Activated CD8-positive, alpha-beta T cell treated with anti-CD3 and anti-CD28 coated beads, Interleukin-2, amount 10 ng/mL, durations not matched to agents 7 days and 5 days (primary cell): ENCODE results near the gene OTOA. TPM values are rescaled to one million over a fixed set of nuclear protein-coding genes. Genes with fewer than 3 reads are reported as not detected.
"Not testable (repeated sequence)": the region's sequence is repeated elsewhere in the genome, so short reads cannot be mapped to it uniquely, and the experiment has no call there.

ENCODE experiments used
- ATAC-seq: fragments of 150-1000 bp; cut with Tn5 transposase; one replicate; pipeline ENCODE4 v1.10.0; 2021; ENCODE audit warnings: moderate library complexity
- CTCF ChIA-PET: fragments of 350-600 bp; sonication (Branson Sonifier 250); formaldehyde crosslinking; loops from one replicate; lab custom pipeline; 2021; ENCODE audit warnings: antibody characterized with exemption; lab: Charles Lee
- POLR2A ChIA-PET: fragments of 350-600 bp; sonication (Branson Sonifier 250); formaldehyde crosslinking; loops from one replicate; lab custom pipeline; 2021; ENCODE audit warnings: antibody characterized with exemption; lab: Charles Lee
- DNase-seq: peaks from one replicate; pipeline ENCODE4 v3.0.0-alpha.2; 2020
- H3K27ac Mint-ChIP-seq: one replicate; pipeline ENCODE4 v1.8.0; 2021; ENCODE audit warnings: mild to moderate bottlenecking, mixed read lengths
- H3K27me3 Mint-ChIP-seq: one replicate; pipeline ENCODE4 v1.8.0; 2021; ENCODE audit warnings: low read depth, mixed read lengths
- H3K36me3 Mint-ChIP-seq: one replicate; pipeline ENCODE4 v1.8.0; 2021; ENCODE audit warnings: low read depth, mixed read lengths
- H3K4me1 Mint-ChIP-seq: one replicate; pipeline ENCODE4 v1.8.0; 2021; ENCODE audit warnings: low read depth, mixed read lengths
- H3K4me3 Mint-ChIP-seq: one replicate; pipeline ENCODE4 v1.8.0; 2021; ENCODE audit warnings: mild to moderate bottlenecking, mixed read lengths
- H3K9me3 Mint-ChIP-seq: one replicate; pipeline ENCODE4 v1.8.0; 2022; ENCODE audit warnings: mixed read lengths; ENCODE audit not compliant: insufficient read depth
- total RNA-seq, 2 experiments: library from RNA; stranded (reverse); gene quantifications; one replicate each; pipeline ENCODE4 v1.2.3, GENCODE V29; 2021

Gene OTOA
- total RNA-seq, 2 experiments from 2014 or later, result not detected

DNA sequence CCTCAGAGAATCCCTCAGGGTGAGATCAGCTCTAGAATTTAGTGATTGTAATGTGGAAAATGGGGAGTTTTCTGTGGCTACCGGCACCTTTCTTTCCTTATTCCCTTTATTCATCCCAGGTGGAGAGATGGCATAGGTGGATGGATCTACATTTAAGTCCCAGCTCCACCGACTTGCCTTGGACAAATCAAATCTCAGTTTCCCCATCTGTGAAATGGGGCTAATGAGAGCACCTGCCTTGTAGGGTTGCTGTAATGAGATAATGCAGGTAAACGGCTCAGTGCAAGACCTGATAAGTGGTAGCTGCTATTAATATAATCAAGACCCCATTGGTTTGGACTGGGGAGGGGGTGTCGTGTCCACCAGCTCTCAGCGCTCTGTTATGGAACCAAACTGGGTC is 40.5 kb downstream of the OTOA start:
- H3K4me3 Mint-ChIP-seq, result no peak overlapping the region
- no peaks in the 10 kb centered on the region for H3K27me3 Mint-ChIP-seq
- DNase-seq, result no peak
- CTCF ChIA-PET, result interaction anchor here (11.6 kb wide), 1 partner anchor 48 kb away, joined by 105 read pairs; no protein-coding TSS in a partner anchor
- no peak overlapping the region for H3K27ac Mint-ChIP-seq
- ATAC-seq, result no peak
- H3K4me1 Mint-ChIP-seq, result peaks cover 7% of the 10 kb centered on the region
- H3K36me3 Mint-ChIP-seq, result no peaks in the 10 kb centered on the region
- POLR2A ChIA-PET, result no interaction called here
- H3K9me3 Mint-ChIP-seq, result no peaks in the 10 kb centered on the region

DNA sequence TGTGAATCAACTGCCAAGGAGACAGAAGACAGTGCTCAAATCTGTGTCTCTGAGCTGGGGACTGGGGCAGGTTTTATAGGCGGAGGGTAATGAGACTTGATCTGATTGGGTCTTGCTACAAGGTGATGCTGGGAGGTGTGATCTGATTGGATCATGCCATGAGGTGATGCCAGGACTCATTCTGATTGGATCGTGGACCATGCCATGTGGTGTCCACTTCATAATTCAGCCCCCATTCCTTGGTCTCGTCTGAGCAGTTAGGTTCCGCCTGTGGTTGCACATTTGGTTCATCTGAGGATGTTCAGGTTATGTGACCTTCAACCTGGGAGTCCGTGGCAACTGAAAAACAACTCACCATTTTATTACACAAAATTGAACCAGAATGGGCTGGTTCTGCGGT is 41.0 kb downstream of the OTOA start:
- Mint-ChIP-seq H3K4me3 (no peak overlapping the region), H3K27ac (no peak overlapping the region)
- DNase-seq, result no peak

GRCh38 chr16:21708533-21709115 is 44.9 kb downstream of the OTOA start:
- ChIA-PET POLR2A (no interaction called here), CTCF (interaction anchor here (0.6 to 11.6 kb wide), 30 partner anchors 8 to 144 kb away, joined by 3 to 105 read pairs (median 5); partner anchors contain the start of gene IGSF6)
- no peaks in the 10 kb centered on the region for H3K9me3 Mint-ChIP-seq
- no peaks in the 10 kb centered on the region for H3K27me3 Mint-ChIP-seq
- peak; percentile 82 for ATAC-seq
- no peaks in the 10 kb centered on the region for H3K36me3 Mint-ChIP-seq
- H3K4me1 Mint-ChIP-seq, result peaks cover 3% of the 10 kb centered on the region
- peak; percentile 92 for DNase-seq
- no peak overlapping the region for H3K4me3 Mint-ChIP-seq
- no peak overlapping the region for H3K27ac Mint-ChIP-seq

More for the DNA sequence above, 41.0 kb downstream of the OTOA start:
- ATAC-seq, result no peak
- Mint-ChIP-seq H3K9me3 (no peaks in the 10 kb centered on the region), H3K36me3 (no peaks in the 10 kb centered on the region), H3K4me1 (peaks cover 7% of the 10 kb centered on the region), H3K27me3 (no peaks in the 10 kb centered on the region)
- CTCF ChIA-PET, result interaction anchor here (1.6 to 11.6 kb wide), 2 partner anchors 48 to 120 kb away, joined by 4 to 105 read pairs; no protein-coding TSS in a partner anchor
- POLR2A ChIA-PET, result interaction anchor here (0.6 kb wide), 1 partner anchor 103 kb away, joined by 7 read pairs; no protein-coding TSS in a partner anchor

DNA sequence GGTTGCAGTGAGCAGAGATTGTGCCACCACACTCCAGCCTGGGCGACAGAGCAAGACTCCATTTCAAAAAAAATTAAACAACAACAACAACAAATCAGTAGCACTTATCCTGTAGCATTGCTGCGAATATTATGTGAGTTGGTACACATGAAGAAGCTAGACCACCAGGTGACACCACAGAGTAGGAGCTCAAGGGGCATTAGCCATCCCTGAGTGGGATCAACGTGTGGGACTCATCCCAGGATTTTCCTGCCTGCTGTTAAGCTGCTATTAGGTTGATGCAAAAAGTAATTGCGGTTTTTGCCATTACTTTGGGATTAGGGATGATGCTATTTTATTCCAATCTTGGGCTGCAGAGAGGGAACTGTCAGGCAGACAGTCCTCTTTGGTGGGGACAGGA is 47.2 kb downstream of the OTOA start:
- POLR2A ChIA-PET, result no interaction called here

GRCh38 chr16:21713549-21714368 is 50.0 kb downstream of the OTOA start:
- no peaks in the 10 kb centered on the region for H3K9me3 Mint-ChIP-seq
- ChIA-PET CTCF (interaction anchor here (0.7 to 11.6 kb wide), 3 partner anchors 11 to 75 kb away, joined by 3 to 105 read pairs (median 4); no protein-coding TSS in a partner anchor), POLR2A (no interaction called here)
- ATAC-seq, result no peak
- no peaks in the 10 kb centered on the region for H3K36me3 Mint-ChIP-seq
- no peak for DNase-seq
- no peak overlapping the region for H3K4me3 Mint-ChIP-seq
- H3K4me1 Mint-ChIP-seq, result peaks cover 7% of the 10 kb centered on the region
- H3K27me3 Mint-ChIP-seq, result peaks cover 2% of the 10 kb centered on the region
- no peak overlapping the region for H3K27ac Mint-ChIP-seq

More for the DNA sequence above, 47.2 kb downstream of the OTOA start:
- peaks cover 7% of the 10 kb centered on the region for H3K4me1 Mint-ChIP-seq
- H3K36me3 Mint-ChIP-seq, result no peaks in the 10 kb centered on the region
- no peaks in the 10 kb centered on the region for H3K9me3 Mint-ChIP-seq
- ATAC-seq (no peak), DNase-seq (no peak)
- no peak overlapping the region for H3K27ac Mint-ChIP-seq
- H3K4me3 Mint-ChIP-seq, result no peak overlapping the region
- CTCF ChIA-PET, result interaction anchor here (1.0 to 11.6 kb wide), 4 partner anchors 29 to 128 kb away, joined by 3 to 105 read pairs (median 4); no protein-coding TSS in a partner anchor
- peaks cover 2% of the 10 kb centered on the region for H3K27me3 Mint-ChIP-seq

DNA sequence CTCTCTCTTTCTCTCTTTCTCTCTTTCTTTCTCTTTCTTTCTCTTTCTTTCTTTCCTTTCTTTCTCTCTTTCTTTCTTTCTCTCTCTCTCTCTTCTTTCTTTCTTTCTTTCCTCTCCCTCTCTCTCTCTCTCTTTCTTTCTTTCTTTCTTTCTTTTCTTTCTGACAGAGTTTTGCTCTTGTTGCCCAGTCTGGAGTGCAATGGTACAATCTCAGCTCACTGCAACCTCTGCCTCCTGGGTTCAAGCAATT is 50.5 kb downstream of the OTOA start:
- DNase-seq, H3K27ac Mint-ChIP-seq, POLR2A ChIA-PET: not testable (repeated sequence)

GRCh38 chr16:21717608-21718007 is 53.8 kb downstream of the OTOA start:
- Mint-ChIP-seq H3K27me3 (peaks cover 2% of the 10 kb centered on the region), H3K4me1 (peaks cover 7% of the 10 kb centered on the region), H3K27ac (no peak overlapping the region), H3K36me3 (no peaks in the 10 kb centered on the region), H3K4me3 (no peak overlapping the region), H3K9me3 (no peaks in the 10 kb centered on the region)
- DNase-seq (no peak), ATAC-seq (no peak)
- POLR2A ChIA-PET, result no interaction called here
- CTCF ChIA-PET, result interaction anchor here (0.7 to 1.0 kb wide), 2 partner anchors 9 kb away, joined by 3 to 8 read pairs; no protein-coding TSS in a partner anchor

More for the DNA sequence above, 50.5 kb downstream of the OTOA start:
- CTCF ChIA-PET, result interaction anchor here (1.6 kb wide), 1 partner anchor 76 kb away, joined by 4 read pairs; no protein-coding TSS in a partner anchor
- not testable (repeated sequence) for H3K4me1 Mint-ChIP-seq, H3K27me3 Mint-ChIP-seq, H3K36me3 Mint-ChIP-seq, ATAC-seq, H3K4me3 Mint-ChIP-seq, H3K9me3 Mint-ChIP-seq

DNA sequence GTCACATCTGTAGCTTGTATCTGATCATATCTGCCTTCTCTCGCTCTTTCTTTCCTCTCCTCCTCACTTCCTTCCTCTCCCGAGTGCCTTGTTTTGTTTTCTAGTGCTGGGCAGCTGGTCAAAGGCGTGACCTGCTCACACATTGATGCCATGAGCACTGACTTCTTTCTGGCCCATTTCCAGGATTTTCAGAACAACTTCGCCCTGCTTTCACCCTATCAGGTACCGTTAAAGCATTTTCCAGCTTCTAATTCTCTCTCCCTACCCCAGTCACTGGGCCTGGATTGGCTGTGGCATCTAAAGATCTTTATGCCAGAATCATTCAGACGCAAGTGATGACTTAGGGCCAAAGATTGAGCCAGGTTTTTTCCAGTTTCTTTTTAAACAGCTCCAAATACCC is 55.5 kb downstream of the OTOA start:
- DNase-seq, result no peak
- Mint-ChIP-seq H3K9me3 (no peaks in the 10 kb centered on the region), H3K4me3 (no peak overlapping the region), H3K27ac (no peak overlapping the region), H3K36me3 (no peaks in the 10 kb centered on the region), H3K27me3 (peaks cover 2% of the 10 kb centered on the region), H3K4me1 (peaks cover 1% of the 10 kb centered on the region)
- ChIA-PET CTCF (interaction anchor here (2.2 to 3.0 kb wide), 3 partner anchors 10 to 62 kb away, joined by 7 to 19 read pairs (median 9); no protein-coding TSS in a partner anchor), POLR2A (no interaction called here)
- ATAC-seq, result no peak

- ChIA-PET CTCF (interaction anchor here (0.9 to 3.0 kb wide), 4 partner anchors 12 to 63 kb away, joined by 3 to 19 read pairs (median 8); no protein-coding TSS in a partner anchor), POLR2A (no interaction called here)
- H3K27me3 Mint-ChIP-seq, result peaks cover 2% of the 10 kb centered on the region
- no peaks in the 10 kb centered on the region for H3K4me1 Mint-ChIP-seq
- no peak overlapping the region for H3K4me3 Mint-ChIP-seq
- H3K36me3 Mint-ChIP-seq, result no peaks in the 10 kb centered on the region
- no peak overlapping the region for H3K27ac Mint-ChIP-seq
- DNase-seq, result no peak
- no peaks in the 10 kb centered on the region for H3K9me3 Mint-ChIP-seq
- ATAC-seq, result no peak
Observed at GRCh38 chr16:21720533-21720932, 56.8 kb downstream of the OTOA start.

- ATAC-seq (no peak), DNase-seq (no peak)
- Mint-ChIP-seq H3K27me3 (peaks cover 3% of the 10 kb centered on the region), H3K36me3 (no peaks in the 10 kb centered on the region), H3K4me3 (no peak overlapping the region), H3K4me1 (peaks cover 3% of the 10 kb centered on the region), H3K27ac (no peak overlapping the region), H3K9me3 (no peaks in the 10 kb centered on the region)
- POLR2A ChIA-PET, result no interaction called here
- CTCF ChIA-PET, result interaction anchor here (1.0 to 1.5 kb wide), 2 partner anchors 14 to 66 kb away, joined by 3 read pairs; no protein-coding TSS in a partner anchor
Observed at GRCh38 chr16:21722771-21723455, 59.1 kb downstream of the OTOA start.

GRCh38 chr16:21723532-21723931 is 59.8 kb downstream of the OTOA start:
- Mint-ChIP-seq H3K4me1 (peaks cover 3% of the 10 kb centered on the region), H3K36me3 (no peaks in the 10 kb centered on the region), H3K9me3 (no peaks in the 10 kb centered on the region), H3K27me3 (peaks cover 6% of the 10 kb centered on the region), H3K4me3 (no peak overlapping the region), H3K27ac (no peak overlapping the region)
- CTCF ChIA-PET, result interaction anchor here (1.0 kb wide), 1 partner anchor 15 kb away, joined by 3 read pairs; no protein-coding TSS in a partner anchor
- DNase-seq, result no peak
- POLR2A ChIA-PET, result no interaction called here
- ATAC-seq, result no peak
